A549 (cell line): ENCODE data around the gene RELN. TPM values are rescaled to one million over a fixed set of nuclear protein-coding genes. Genes with fewer than 3 reads are reported as not detected.

Experiments
- ATAC-seq, 2 experiments: fragments of 200-7000 bp in 1 of 2; fragments of >200 bp in 1 of 2; cut with Nextera tagmentation in 1 of 2; cut with Tn5 transposase in 1 of 2; 3 replicates each; pipeline versions ENCODE4 v1.8.0 to v1.9.1; 2018 to 2020; ENCODE audit warnings: mild to moderate bottlenecking in 1 of 2, moderate library complexity in 1 of 2
- CTCF ChIA-PET: fragments of 300-600 bp; sonication (Branson Sonifier 250); formaldehyde crosslinking; extraction: SDS; loops from one replicate; lab custom pipeline; 2021; ENCODE audit warnings: antibody characterized with exemption, inconsistent platforms; lab: Yijun Ruan, JAX
- POLR2A ChIA-PET: fragments of 350-600 bp; formaldehyde crosslinking; extraction: SDS; loops from one replicate; lab custom pipeline; 2021; ENCODE audit warnings: antibody characterized with exemption, inconsistent platforms; lab: Yijun Ruan, JAX
- DNase-seq, 2 experiments: peaks; one replicate each; pipeline versions ENCODE4 v3.0.0 to v3.0.0-alpha.2; 2011 to 2016; ENCODE audit warnings: low read depth in 1 of 2, low spot score in 1 of 2
- FAIRE-seq: peaks from 2 replicates; lab custom pipeline; 2011; peaks lifted over from hg19 to GRCh38; lab: Jason Lieb, UNC
- H3K27ac ChIP-seq, 2 experiments: fragments of >200 bp; sonication (Bioruptor Twin); formaldehyde crosslinking; 3 replicates each; pipeline ENCODE4 v1.5.1; 2016 to 2017
- H3K4me1 ChIP-seq: fragments of >200 bp; sonication (Bioruptor Twin); formaldehyde crosslinking; 3 replicates; pipeline ENCODE4 v1.6.1; 2016
- H3K4me2 ChIP-seq: fragments of >200 bp; sonication (Bioruptor Twin); formaldehyde crosslinking; 3 replicates; pipeline ENCODE4 v1.6.1; 2016
- H3K4me3 ChIP-seq: fragments of >200 bp; sonication (Bioruptor Twin); formaldehyde crosslinking; 3 replicates; pipeline ENCODE4 v1.5.1; 2016
- H3K9me3 ChIP-seq: fragments of >200 bp; sonication (Bioruptor Twin); formaldehyde crosslinking; 3 replicates; pipeline ENCODE4 v1.6.1; 2016
- ATOH8 ChIP-seq: fragments of 250-450 bp; sonication (Bioruptor Pico); IDR thresholded peaks from 2 replicates; pipeline ENCODE4 v1.5.0; 2020; ENCODE audit warnings: low read depth, mild to moderate bottlenecking, moderate library complexity
- CBX8 ChIP-seq: fragments of 200-600 bp; sonication (generic); IDR thresholded peaks from 2 replicates; pipeline ENCODE4 v1.6.1; 2016
- CHD4 ChIP-seq: fragments of 200-600 bp; sonication (generic); IDR thresholded peaks from 2 replicates; pipeline ENCODE4 v1.6.1; 2016; ENCODE audit warnings: antibody characterized with exemption, mild to moderate bottlenecking, borderline replicate concordance
- GATA3 ChIP-seq: IDR thresholded peaks from 2 replicates; pipeline ENCODE4 v1.6.1; 2012; ENCODE audit warnings: borderline replicate concordance
- HOXB13 ChIP-seq: fragments of 250-450 bp; sonication (Bioruptor Pico); IDR thresholded peaks from 2 replicates; pipeline ENCODE4 v1.5.0; 2020; ENCODE audit warnings: low read depth, mild to moderate bottlenecking, moderate library complexity
- JUNB ChIP-seq: fragments of >200 bp; sonication (Bioruptor Twin); formaldehyde crosslinking; IDR thresholded peaks from 2 replicates; pipeline ENCODE4 v1.6.1; 2016
- KDM1A ChIP-seq: fragments of 200-600 bp; sonication (generic); IDR thresholded peaks from 2 replicates; pipeline ENCODE4 v1.6.1; 2016; ENCODE audit warnings: low read depth, mild to moderate bottlenecking
- MAFK ChIP-seq: fragments of 450-650 bp; IDR thresholded peaks from 2 replicates; pipeline ENCODE4 v1.6.1; 2014; ENCODE audit not compliant: partially characterized antibody
- MAZ ChIP-seq: fragments of 150-350 bp; IDR thresholded peaks from 2 replicates; pipeline ENCODE4 v1.6.1; 2014; ENCODE audit warnings: antibody characterized with exemption, low read depth, low read length, borderline replicate concordance
- NR3C1 ChIP-seq: fragments of >200 bp; sonication (Bioruptor Twin); formaldehyde crosslinking; IDR thresholded peaks from 3 replicates; pipeline ENCODE4 v1.6.1; 2017
- PBX3 ChIP-seq: IDR thresholded peaks from 2 replicates; pipeline ENCODE4 v1.6.1; 2012
- PHF8 ChIP-seq: fragments of 200-600 bp; sonication (generic); IDR thresholded peaks from 2 replicates; pipeline ENCODE4 v1.6.1; 2016; ENCODE audit warnings: low read depth, mild to moderate bottlenecking, antibody characterized with exemption, moderate library complexity, borderline replicate concordance
- RARB ChIP-seq: fragments of 250-450 bp; sonication (Bioruptor Pico); IDR thresholded peaks from 2 replicates; pipeline ENCODE4 v1.8.0; 2021; ENCODE audit warnings: mild to moderate bottlenecking, moderate library complexity
- SREBF2 ChIP-seq: fragments of 450-650 bp; IDR thresholded peaks from 2 replicates; pipeline ENCODE4 v1.6.1; 2014; ENCODE audit warnings: mild to moderate bottlenecking, moderate library complexity
- TFCP2L1 ChIP-seq: fragments of 250-450 bp; sonication (Bioruptor Pico); IDR thresholded peaks from 2 replicates; pipeline ENCODE4 v1.5.0; 2021; ENCODE audit warnings: mild to moderate bottlenecking
- ZC3H11A ChIP-seq: fragments of 450-650 bp; IDR thresholded peaks from 2 replicates; pipeline ENCODE4 v1.6.1; 2014; ENCODE audit warnings: antibody characterized with exemption, mild to moderate bottlenecking
- ZFP36 ChIP-seq: fragments of 450-650 bp; IDR thresholded peaks from 2 replicates; pipeline ENCODE4 v1.6.1; 2014; ENCODE audit warnings: borderline replicate concordance; ENCODE audit not compliant: partially characterized antibody
- WGBS: methylation state at CpG from one replicate; pipeline ENCODE4 v1.1.6; 2017; ENCODE audit errors: missing lambda C conversion rate; 5-methylcytosine and 5-hydroxymethylcytosine counted together
- polyA plus RNA-seq, 4 experiments: library from polyadenylated mRNA; depleted of rRNA in 3 of 4; stranded (reverse); fragments of >200 nt; fragmentation: RNase III in 1 of 4; extraction: RNeasy Plus Mini Kit Qiagen cat#74134 plus additional on column Dnase treatment in 1 of 4; gene quantifications; 2 replicates in 3 of 4; 3 replicates in 1 of 4; pipeline ENCODE4 v1.2.3, GENCODE V29; 2011 to 2017
- TF ChIP-seq, protein P1 (sequence below): fragments of 250-450 bp; sonication (Bioruptor Pico); IDR thresholded peaks from 2 replicates; pipeline ENCODE4 v1.5.0; 2021; ENCODE audit warnings: mild to moderate bottlenecking, moderate library complexity, borderline replicate concordance
- TF ChIP-seq, protein P2 (sequence below): fragments of 200-600 bp; sonication (generic); IDR thresholded peaks from 2 replicates; pipeline ENCODE4 v1.6.1; 2016; ENCODE audit warnings: antibody characterized with exemption, mild to moderate bottlenecking, moderate library complexity

RELN gene
- polyA plus RNA-seq, 2 of the 4 experiments (the other 2 are of a cell fraction) = not detected

DNA sequence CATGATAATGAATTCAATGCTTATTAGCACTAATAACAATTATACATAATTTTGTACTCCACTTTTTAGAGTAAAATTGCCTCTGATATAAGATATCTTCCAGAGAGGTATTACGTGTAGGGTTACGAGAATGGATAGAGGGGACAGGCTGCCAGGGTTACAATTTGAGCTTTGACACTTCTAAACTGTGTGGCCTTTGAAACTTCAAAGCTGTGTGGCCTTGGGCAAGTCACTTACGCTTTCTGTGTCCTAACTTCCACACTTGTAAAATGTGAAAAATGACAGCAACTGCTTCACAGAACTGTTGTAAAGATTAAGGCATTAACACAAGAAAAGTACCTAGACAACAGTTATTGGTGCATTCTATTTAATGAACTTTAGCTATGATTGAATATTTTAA, 283.9 kb downstream of the RELN start (continued):
- TF ChIP-seq, protein P1, sequence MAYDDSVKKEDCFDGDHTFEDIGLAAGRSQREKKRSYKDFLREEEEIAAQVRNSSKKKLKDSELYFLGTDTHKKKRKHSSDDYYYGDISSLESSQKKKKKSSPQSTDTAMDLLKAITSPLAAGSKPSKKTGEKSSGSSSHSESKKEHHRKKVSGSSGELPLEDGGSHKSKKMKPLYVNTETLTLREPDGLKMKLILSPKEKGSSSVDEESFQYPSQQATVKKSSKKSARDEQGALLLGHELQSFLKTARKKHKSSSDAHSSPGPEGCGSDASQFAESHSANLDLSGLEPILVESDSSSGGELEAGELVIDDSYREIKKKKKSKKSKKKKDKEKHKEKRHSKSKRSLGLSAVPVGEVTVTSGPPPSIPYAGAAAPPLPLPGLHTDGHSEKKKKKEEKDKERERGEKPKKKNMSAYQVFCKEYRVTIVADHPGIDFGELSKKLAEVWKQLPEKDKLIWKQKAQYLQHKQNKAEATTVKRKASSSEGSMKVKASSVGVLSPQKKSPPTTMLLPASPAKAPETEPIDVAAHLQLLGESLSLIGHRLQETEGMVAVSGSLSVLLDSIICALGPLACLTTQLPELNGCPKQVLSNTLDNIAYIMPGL (CRISPR knock-in tag) = no peak
- TF ChIP-seq KDM1A = no peak
- no peak for TF ChIP-seq MAZ
- TF ChIP-seq CHD4 = no peak
- no peak for TF ChIP-seq ZC3H11A
- TF ChIP-seq, all 56 proteins: peak for 0

DNA sequence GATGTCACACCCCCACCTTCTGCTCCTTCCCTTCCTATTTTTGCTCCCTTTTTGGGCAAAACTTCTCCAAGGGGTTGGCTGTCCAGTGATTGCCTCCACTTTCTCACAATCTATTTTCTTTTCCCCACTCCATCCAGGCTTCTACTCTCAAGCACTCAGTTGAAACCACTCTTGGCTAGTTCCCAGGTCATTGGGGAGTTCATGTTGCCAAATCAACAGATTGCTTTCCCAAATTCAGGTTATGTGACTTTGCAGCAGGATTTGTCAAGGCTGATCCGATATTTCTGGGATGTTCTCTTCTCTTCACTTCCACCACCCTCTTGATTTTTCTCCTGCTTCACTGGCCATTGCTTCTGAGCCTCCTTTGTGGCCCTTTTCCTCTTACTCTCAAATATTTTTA, 284.8 kb downstream of the RELN start:
- WGBS = 5% methylated on average over 1 of the region's 1 CpG
- POLR2A ChIA-PET = no interaction called here
- TF ChIP-seq MAFK (no peak), HOXB13 (CRISPR knock-in tag) (no peak), JUNB (no peak), ZFP36 (no peak), PHF8 (no peak), GATA3 (no peak), CBX8 (no peak), PBX3 (no peak), NR3C1 (no peak), SREBF2 (no peak)
- TF ChIP-seq, all 56 proteins: peak for 0

GRCh38 chr7:103702982-103703381, 286.5 kb downstream of the RELN start:
- FAIRE-seq = no peak
- TF ChIP-seq RARB (CRISPR knock-in tag) (no peak), ZC3H11A (no peak), TFCP2L1 (no peak), ATOH8 (CRISPR knock-in tag) (no peak), SREBF2 (no peak)
- TF ChIP-seq, protein P2, sequence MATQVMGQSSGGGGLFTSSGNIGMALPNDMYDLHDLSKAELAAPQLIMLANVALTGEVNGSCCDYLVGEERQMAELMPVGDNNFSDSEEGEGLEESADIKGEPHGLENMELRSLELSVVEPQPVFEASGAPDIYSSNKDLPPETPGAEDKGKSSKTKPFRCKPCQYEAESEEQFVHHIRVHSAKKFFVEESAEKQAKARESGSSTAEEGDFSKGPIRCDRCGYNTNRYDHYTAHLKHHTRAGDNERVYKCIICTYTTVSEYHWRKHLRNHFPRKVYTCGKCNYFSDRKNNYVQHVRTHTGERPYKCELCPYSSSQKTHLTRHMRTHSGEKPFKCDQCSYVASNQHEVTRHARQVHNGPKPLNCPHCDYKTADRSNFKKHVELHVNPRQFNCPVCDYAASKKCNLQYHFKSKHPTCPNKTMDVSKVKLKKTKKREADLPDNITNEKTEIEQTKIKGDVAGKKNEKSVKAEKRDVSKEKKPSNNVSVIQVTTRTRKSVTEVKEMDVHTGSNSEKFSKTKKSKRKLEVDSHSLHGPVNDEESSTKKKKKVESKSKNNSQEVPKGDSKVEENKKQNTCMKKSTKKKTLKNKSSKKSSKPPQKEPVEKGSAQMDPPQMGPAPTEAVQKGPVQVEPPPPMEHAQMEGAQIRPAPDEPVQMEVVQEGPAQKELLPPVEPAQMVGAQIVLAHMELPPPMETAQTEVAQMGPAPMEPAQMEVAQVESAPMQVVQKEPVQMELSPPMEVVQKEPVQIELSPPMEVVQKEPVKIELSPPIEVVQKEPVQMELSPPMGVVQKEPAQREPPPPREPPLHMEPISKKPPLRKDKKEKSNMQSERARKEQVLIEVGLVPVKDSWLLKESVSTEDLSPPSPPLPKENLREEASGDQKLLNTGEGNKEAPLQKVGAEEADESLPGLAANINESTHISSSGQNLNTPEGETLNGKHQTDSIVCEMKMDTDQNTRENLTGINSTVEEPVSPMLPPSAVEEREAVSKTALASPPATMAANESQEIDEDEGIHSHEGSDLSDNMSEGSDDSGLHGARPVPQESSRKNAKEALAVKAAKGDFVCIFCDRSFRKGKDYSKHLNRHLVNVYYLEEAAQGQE = no peak
- TF ChIP-seq, all 56 proteins: peak for 0
- Histone ChIP-seq H3K4me1 (no peaks in the 10 kb centered on the region), H3K27ac (no peak overlapping the region), H3K4me3 (no peak overlapping the region), H3K9me3 (no peaks in the 10 kb centered on the region), H3K4me2 (no peak overlapping the region)
- DNase-seq (no peak), ATAC-seq (no peak; a peak in 1 of 6 replicates)
- ChIA-PET POLR2A (no interaction called here), CTCF (no interaction called here)
- 60% methylated on average over 3 of the region's 3 CpGs for WGBS

More for the DNA sequence above, 284.8 kb downstream of the RELN start:
- no peak overlapping the region for H3K27ac ChIP-seq
- no peak for ATAC-seq
- no peak overlapping the region for H3K4me2 ChIP-seq
- no peaks in the 10 kb centered on the region for H3K9me3 ChIP-seq
- CTCF ChIA-PET = no interaction called here
- no peak for FAIRE-seq
- DNase-seq = no peak
- no peak overlapping the region for H3K4me3 ChIP-seq
- no peaks in the 10 kb centered on the region for H3K4me1 ChIP-seq
